ENCODE measurements around the gene SLC2A10. TPM values are rescaled to one million over a fixed set of nuclear protein-coding genes. Genes with fewer than 3 reads are reported as not detected.

Gene SLC2A10
- total RNA-seq, 1 donor from 2014 or later = 21.6 TPM

DNA sequence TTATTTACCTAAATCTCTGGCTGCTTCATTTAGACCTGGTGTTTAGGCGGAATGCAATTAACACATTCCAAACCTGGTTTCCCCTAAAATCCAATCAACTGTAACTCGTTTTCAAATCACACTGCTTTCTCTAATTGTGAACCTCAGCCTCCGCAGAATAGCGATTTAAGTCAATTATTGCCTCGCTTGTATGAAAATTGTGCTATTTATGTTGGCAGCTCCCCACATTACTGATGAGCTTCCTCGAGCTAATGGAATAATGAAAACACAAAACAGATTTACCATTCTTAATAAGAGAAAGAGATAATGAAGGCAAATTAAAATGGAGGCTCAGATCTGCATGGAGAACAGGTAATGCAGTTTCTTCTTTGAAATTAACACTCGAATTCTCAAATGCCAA, 67.9 kb downstream of the SLC2A10 start:
- peaks cover 49% of the 10 kb centered on the region for H3K27me3 Mint-ChIP-seq (ENCODE audit: unreplicated experiment)
- no peak overlapping the region for H3K27ac Mint-ChIP-seq (ENCODE audit: unreplicated experiment)
- no peak for DNase-seq (ENCODE audit: extremely low spot score, unreplicated experiment)
- no peak overlapping the region for H3K4me3 Mint-ChIP-seq (ENCODE audit: unreplicated experiment)
- TF ChIP-seq, protein P1, sequence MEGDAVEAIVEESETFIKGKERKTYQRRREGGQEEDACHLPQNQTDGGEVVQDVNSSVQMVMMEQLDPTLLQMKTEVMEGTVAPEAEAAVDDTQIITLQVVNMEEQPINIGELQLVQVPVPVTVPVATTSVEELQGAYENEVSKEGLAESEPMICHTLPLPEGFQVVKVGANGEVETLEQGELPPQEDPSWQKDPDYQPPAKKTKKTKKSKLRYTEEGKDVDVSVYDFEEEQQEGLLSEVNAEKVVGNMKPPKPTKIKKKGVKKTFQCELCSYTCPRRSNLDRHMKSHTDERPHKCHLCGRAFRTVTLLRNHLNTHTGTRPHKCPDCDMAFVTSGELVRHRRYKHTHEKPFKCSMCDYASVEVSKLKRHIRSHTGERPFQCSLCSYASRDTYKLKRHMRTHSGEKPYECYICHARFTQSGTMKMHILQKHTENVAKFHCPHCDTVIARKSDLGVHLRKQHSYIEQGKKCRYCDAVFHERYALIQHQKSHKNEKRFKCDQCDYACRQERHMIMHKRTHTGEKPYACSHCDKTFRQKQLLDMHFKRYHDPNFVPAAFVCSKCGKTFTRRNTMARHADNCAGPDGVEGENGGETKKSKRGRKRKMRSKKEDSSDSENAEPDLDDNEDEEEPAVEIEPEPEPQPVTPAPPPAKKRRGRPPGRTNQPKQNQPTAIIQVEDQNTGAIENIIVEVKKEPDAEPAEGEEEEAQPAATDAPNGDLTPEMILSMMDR (IDR thresholded peaks at IDR 0.05) = no peak
- no peaks in the 10 kb centered on the region for H3K4me1 Mint-ChIP-seq (ENCODE audit: unreplicated experiment)
- H3K9me3 Mint-ChIP-seq (ENCODE audit: unreplicated experiment) = no peaks in the 10 kb centered on the region
- no peaks in the 10 kb centered on the region for H3K36me3 Mint-ChIP-seq (ENCODE audit: unreplicated experiment)

DNA sequence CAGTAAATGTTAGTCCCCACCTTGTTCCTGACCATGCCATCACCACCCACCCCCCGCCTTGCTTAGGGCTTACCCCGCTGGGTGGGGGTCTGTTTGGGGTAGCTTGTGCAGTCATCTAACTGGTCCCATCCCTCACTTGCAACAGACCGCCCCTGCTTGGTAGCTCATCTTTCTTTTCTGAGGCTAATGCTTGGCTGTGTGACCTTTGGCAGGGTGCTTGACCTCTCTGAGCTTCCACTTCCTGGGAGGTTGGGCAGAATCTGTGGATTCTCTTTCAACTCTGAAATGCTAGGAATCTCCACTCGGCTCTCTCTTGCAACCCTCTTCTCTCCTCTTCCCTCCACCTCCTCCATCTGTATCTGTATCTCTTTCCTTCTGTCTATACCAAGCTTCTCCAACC, 70.4 kb downstream of the SLC2A10 start:
- Mint-ChIP-seq H3K27me3 (ENCODE audit: unreplicated experiment) (peaks cover 32% of the 10 kb centered on the region), H3K36me3 (ENCODE audit: unreplicated experiment) (no peaks in the 10 kb centered on the region), H3K27ac (ENCODE audit: unreplicated experiment) (no peak overlapping the region), H3K4me3 (ENCODE audit: unreplicated experiment) (no peak overlapping the region), H3K4me1 (ENCODE audit: unreplicated experiment) (peaks cover 6% of the 10 kb centered on the region), H3K9me3 (ENCODE audit: unreplicated experiment) (no peaks in the 10 kb centered on the region)
- TF ChIP-seq, protein P1 (IDR thresholded peaks at IDR 0.05) = no peak
- DNase-seq (ENCODE audit: extremely low spot score, unreplicated experiment) = no peak

DNA sequence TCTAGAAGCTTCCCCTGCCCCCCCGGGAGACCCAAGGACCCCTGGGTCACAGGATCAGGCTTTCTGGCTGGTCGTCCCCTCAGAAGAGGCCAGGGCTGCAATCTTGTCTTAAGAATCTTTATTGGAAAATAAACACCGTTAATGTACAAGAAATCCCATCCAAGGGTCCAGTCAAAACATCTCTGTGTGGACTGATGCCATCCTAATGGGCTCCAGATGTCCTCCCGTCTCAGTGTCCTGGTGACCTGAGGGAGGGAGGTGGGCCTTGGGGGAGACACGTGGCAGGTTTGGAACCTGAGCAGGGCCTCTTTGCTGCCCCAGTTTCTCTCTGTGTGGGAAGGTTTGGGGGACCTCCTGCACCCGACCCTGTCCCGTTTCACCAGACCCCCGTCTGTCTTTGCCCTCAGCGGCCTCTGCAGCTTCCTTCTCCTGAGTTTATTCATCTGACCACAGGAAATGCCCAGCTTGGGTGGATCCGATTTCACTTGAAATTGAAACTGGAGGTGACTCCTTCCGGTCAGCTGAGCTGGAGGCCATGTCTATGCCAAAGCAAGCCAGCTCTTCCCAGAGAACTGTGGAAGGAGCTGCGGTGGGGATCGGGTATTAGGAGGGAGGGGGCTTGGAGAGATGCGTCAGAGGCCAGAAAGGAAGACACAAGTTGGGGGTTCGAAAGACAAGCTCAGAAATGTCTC, 75.1 kb downstream of the SLC2A10 start:
- no peak overlapping the region for H3K4me3 Mint-ChIP-seq (ENCODE audit: unreplicated experiment)
- no peak for DNase-seq (ENCODE audit: extremely low spot score, unreplicated experiment)
- H3K36me3 Mint-ChIP-seq (ENCODE audit: unreplicated experiment) = no peaks in the 10 kb centered on the region
- no peak overlapping the region for H3K27ac Mint-ChIP-seq (ENCODE audit: unreplicated experiment)
- peaks cover 13% of the 10 kb centered on the region for H3K4me1 Mint-ChIP-seq (ENCODE audit: unreplicated experiment)
- peaks cover 6% of the 10 kb centered on the region for H3K27me3 Mint-ChIP-seq (ENCODE audit: unreplicated experiment)
- no peaks in the 10 kb centered on the region for H3K9me3 Mint-ChIP-seq (ENCODE audit: unreplicated experiment)
- TF ChIP-seq, protein P1 (IDR thresholded peaks at IDR 0.05) = no peak

Other genes with a start within 250 kb of the SLC2A10 start
- 3.7 and 4.7 TPM in 2 replicates for gene ZNF334, start 196.1 kb upstream of the SLC2A10 start, total RNA-seq
- not detected in 2 replicates for gene OCSTAMP, start 159.0 kb upstream of the SLC2A10 start, total RNA-seq
- 1.8 and 2.1 TPM in 2 replicates for gene SLC13A3, start 58.2 kb upstream of the SLC2A10 start, total RNA-seq
- gene TP53RK, start 20.2 kb upstream of the SLC2A10 start, total RNA-seq = 13.6 and 15.4 TPM in 2 replicates
- not detected in 2 replicates for gene EYA2, start 185.2 kb downstream of the SLC2A10 start, total RNA-seq

Measured in osteocyte (in vitro differentiated cells).